ENCODE results near the gene DENND1A. TPM values are rescaled to one million over a fixed set of nuclear protein-coding genes. Genes with fewer than 3 reads are reported as not detected.
A peak's percentile ranks its signal among the peaks of the same experiment; 100 is the strongest.
"Not testable (repeated sequence)": the region's sequence is repeated elsewhere in the genome, so short reads cannot be mapped to it uniquely, and the experiment has no call there.

Gene DENND1A
- total and polyA plus RNA-seq, 2 experiments from 2014 or later = 13.1 to 28.7 TPM

- TF ChIP-seq ZNF462 (CRISPR knock-in tag; IDR thresholded peaks at IDR 0.05) (no peak), STAT1 (IDR thresholded peaks at IDR 0.05; ENCODE audit: unreplicated experiment) (no peak), CTCF (conservative IDR thresholded peaks at IDR 0.05; ENCODE audit: low read depth in 2 of 2) (no peak), EZH2phosphoT487 (IDR thresholded peaks at IDR 0.05; ENCODE audit: unreplicated experiment) (no peak), JUNB (IDR thresholded peaks at IDR 0.05; ENCODE audit: unreplicated experiment) (no peak), ZNF114 (CRISPR knock-in tag; IDR thresholded peaks at IDR 0.05) (no peak)
Observed at GRCh38 chr9:123978981-123979380, 49.1 kb upstream of the DENND1A start (continued).

- H4K20me1 ChIP-seq (replicated peaks; ENCODE audit: insufficient read depth); H3K27ac ChIP-seq (ENCODE audit: low read depth); H3K27me3 Mint-ChIP-seq (ENCODE audit: insufficient read depth, low read depth, poor library complexity); H3K4me1 Mint-ChIP-seq; H2AFZ ChIP-seq; H3K36me3 Mint-ChIP-seq (ENCODE audit: low read depth); H3K4me3 ChIP-seq; H3K4me2 ChIP-seq; H3K9me3 Mint-ChIP-seq; H3K79me2 ChIP-seq (replicated peaks; ENCODE audit: insufficient read depth); H3K4me3 Mint-ChIP-seq; DNase-seq (ENCODE audit: low spot score); H3K27ac Mint-ChIP-seq; H3K36me3 ChIP-seq (ENCODE audit: insufficient read depth); H3K4me1 ChIP-seq (ENCODE audit: insufficient read depth): not testable (repeated sequence)
- Histone ChIP-seq H3K9me2 (ENCODE audit: insufficient read depth) (peaks cover 12% of the 10 kb centered on the region), H3F3A (replicated peaks; ENCODE audit: low read depth) (peaks cover 22% of the 10 kb centered on the region), H3K27me3 (ENCODE audit: insufficient read depth) (peaks cover 19% of the 10 kb centered on the region; the same call in 1 of the 2 replicates)
- ATAC-seq = peak; percentile 76
Observed at GRCh38 chr9:123976579-123976978, 46.7 kb upstream of the DENND1A start.
